GM12892 (cell line): Measurements from ENCODE around the gene KCNAB1.

Experiments used
- POLR2A ChIP-seq: IDR thresholded peaks from 2 replicates; pipeline ENCODE4 v1.6.1; 2011; ENCODE audit warnings: low read depth, low read length, control low read depth
- POLR2AphosphoS5 ChIP-seq: IDR thresholded peaks from 2 replicates; pipeline ENCODE4 v1.6.1; 2011; ENCODE audit warnings: low read depth, low read length, control low read depth
- TAF1 ChIP-seq: IDR thresholded peaks from 2 replicates; pipeline ENCODE4 v1.6.1; 2011; ENCODE audit warnings: low read depth, mild to moderate bottlenecking, control low read depth, low read length, borderline replicate concordance

GRCh38 chr3:156211583-156211982, 91.2 kb downstream of the KCNAB1 start:
- TF ChIP-seq POLR2A = no peak
- no peak for TF ChIP-seq POLR2AphosphoS5
- TF ChIP-seq TAF1 = no peak
